Measurements from ENCODE around the gene MSRB3. TPM values are rescaled to one million over a fixed set of nuclear protein-coding genes. Genes with fewer than 3 reads are reported as not detected.

MSRB3 gene
- total RNA-seq, 1 experiment from 2014 or later: 1.8 TPM

GRCh38 chr12:65335981-65336380 lies 57.5 kb downstream of the MSRB3 start:
- Mint-ChIP-seq H3K4me1 (peaks cover 6% of the 10 kb centered on the region; the same call in 1 of the 2 replicates), H3K9me3 (no peaks in the 10 kb centered on the region), H3K36me3 (no peaks in the 10 kb centered on the region), H3K4me3 (no peak overlapping the region), H3K27ac (no peak overlapping the region; the same call in 1 of the 2 replicates), H3K27me3 (ENCODE audit: low read depth) (no peaks in the 10 kb centered on the region)
- TF ChIP-seq, protein P1, sequence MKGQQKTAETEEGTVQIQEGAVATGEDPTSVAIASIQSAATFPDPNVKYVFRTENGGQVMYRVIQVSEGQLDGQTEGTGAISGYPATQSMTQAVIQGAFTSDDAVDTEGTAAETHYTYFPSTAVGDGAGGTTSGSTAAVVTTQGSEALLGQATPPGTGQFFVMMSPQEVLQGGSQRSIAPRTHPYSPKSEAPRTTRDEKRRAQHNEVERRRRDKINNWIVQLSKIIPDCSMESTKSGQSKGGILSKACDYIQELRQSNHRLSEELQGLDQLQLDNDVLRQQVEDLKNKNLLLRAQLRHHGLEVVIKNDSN (CRISPR knock-in tag; IDR thresholded peaks at IDR 0.05): no peak
- CTCF ChIA-PET: no interaction called here
- no peak for ATAC-seq
- no peak for DNase-seq (ENCODE audit: low spot score)
- POLR2A ChIA-PET: no interaction called here

- no peak overlapping the region for H3K27ac Mint-ChIP-seq
- DNase-seq (ENCODE audit: low spot score) (no peak), ATAC-seq (no peak)
- TF ChIP-seq MLX (CRISPR knock-in tag; IDR thresholded peaks at IDR 0.05) (no peak), CTCF (IDR thresholded peaks at IDR 0.05) (no peak), SP1 (CRISPR knock-in tag; conservative IDR thresholded peaks at IDR 0.05) (no peak), ATF3 (CRISPR knock-in tag; conservative IDR thresholded peaks at IDR 0.05) (no peak), NR2C2 (CRISPR knock-in tag; IDR thresholded peaks at IDR 0.05) (no peak), ESRRA (CRISPR knock-in tag; IDR thresholded peaks at IDR 0.05; ENCODE audit: borderline replicate concordance) (no peak), TP53 (CRISPR knock-in tag; IDR thresholded peaks at IDR 0.05) (no peak), ZNF263 (CRISPR knock-in tag; IDR thresholded peaks at IDR 0.05; ENCODE audit: low read depth) (no peak)
- TF ChIP-seq, protein P2, sequence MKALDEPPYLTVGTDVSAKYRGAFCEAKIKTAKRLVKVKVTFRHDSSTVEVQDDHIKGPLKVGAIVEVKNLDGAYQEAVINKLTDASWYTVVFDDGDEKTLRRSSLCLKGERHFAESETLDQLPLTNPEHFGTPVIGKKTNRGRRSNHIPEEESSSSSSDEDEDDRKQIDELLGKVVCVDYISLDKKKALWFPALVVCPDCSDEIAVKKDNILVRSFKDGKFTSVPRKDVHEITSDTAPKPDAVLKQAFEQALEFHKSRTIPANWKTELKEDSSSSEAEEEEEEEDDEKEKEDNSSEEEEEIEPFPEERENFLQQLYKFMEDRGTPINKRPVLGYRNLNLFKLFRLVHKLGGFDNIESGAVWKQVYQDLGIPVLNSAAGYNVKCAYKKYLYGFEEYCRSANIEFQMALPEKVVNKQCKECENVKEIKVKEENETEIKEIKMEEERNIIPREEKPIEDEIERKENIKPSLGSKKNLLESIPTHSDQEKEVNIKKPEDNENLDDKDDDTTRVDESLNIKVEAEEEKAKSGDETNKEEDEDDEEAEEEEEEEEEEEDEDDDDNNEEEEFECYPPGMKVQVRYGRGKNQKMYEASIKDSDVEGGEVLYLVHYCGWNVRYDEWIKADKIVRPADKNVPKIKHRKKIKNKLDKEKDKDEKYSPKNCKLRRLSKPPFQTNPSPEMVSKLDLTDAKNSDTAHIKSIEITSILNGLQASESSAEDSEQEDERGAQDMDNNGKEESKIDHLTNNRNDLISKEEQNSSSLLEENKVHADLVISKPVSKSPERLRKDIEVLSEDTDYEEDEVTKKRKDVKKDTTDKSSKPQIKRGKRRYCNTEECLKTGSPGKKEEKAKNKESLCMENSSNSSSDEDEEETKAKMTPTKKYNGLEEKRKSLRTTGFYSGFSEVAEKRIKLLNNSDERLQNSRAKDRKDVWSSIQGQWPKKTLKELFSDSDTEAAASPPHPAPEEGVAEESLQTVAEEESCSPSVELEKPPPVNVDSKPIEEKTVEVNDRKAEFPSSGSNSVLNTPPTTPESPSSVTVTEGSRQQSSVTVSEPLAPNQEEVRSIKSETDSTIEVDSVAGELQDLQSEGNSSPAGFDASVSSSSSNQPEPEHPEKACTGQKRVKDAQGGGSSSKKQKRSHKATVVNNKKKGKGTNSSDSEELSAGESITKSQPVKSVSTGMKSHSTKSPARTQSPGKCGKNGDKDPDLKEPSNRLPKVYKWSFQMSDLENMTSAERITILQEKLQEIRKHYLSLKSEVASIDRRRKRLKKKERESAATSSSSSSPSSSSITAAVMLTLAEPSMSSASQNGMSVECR (CRISPR knock-in tag; IDR thresholded peaks at IDR 0.05; ENCODE audit: borderline replicate concordance): no peak
- TF ChIP-seq, protein P3, sequence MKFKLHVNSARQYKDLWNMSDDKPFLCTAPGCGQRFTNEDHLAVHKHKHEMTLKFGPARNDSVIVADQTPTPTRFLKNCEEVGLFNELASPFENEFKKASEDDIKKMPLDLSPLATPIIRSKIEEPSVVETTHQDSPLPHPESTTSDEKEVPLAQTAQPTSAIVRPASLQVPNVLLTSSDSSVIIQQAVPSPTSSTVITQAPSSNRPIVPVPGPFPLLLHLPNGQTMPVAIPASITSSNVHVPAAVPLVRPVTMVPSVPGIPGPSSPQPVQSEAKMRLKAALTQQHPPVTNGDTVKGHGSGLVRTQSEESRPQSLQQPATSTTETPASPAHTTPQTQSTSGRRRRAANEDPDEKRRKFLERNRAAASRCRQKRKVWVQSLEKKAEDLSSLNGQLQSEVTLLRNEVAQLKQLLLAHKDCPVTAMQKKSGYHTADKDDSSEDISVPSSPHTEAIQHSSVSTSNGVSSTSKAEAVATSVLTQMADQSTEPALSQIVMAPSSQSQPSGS (CRISPR knock-in tag; IDR thresholded peaks at IDR 0.05; ENCODE audit: borderline replicate concordance, low read depth): no peak
- TF ChIP-seq, protein P4, sequence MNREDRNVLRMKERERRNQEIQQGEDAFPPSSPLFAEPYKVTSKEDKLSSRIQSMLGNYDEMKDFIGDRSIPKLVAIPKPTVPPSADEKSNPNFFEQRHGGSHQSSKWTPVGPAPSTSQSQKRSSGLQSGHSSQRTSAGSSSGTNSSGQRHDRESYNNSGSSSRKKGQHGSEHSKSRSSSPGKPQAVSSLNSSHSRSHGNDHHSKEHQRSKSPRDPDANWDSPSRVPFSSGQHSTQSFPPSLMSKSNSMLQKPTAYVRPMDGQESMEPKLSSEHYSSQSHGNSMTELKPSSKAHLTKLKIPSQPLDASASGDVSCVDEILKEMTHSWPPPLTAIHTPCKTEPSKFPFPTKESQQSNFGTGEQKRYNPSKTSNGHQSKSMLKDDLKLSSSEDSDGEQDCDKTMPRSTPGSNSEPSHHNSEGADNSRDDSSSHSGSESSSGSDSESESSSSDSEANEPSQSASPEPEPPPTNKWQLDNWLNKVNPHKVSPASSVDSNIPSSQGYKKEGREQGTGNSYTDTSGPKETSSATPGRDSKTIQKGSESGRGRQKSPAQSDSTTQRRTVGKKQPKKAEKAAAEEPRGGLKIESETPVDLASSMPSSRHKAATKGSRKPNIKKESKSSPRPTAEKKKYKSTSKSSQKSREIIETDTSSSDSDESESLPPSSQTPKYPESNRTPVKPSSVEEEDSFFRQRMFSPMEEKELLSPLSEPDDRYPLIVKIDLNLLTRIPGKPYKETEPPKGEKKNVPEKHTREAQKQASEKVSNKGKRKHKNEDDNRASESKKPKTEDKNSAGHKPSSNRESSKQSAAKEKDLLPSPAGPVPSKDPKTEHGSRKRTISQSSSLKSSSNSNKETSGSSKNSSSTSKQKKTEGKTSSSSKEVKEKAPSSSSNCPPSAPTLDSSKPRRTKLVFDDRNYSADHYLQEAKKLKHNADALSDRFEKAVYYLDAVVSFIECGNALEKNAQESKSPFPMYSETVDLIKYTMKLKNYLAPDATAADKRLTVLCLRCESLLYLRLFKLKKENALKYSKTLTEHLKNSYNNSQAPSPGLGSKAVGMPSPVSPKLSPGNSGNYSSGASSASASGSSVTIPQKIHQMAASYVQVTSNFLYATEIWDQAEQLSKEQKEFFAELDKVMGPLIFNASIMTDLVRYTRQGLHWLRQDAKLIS (CRISPR knock-in tag; IDR thresholded peaks at IDR 0.05; ENCODE audit: borderline replicate concordance): no peak
- no peaks in the 10 kb centered on the region for H3K9me3 Mint-ChIP-seq
- peaks cover 6% of the 10 kb centered on the region; the same call in 1 of the 2 replicates for H3K4me1 Mint-ChIP-seq
- ChIA-PET CTCF (no interaction called here), POLR2A (no interaction called here)
- no peaks in the 10 kb centered on the region for H3K27me3 Mint-ChIP-seq (ENCODE audit: low read depth)
- H3K36me3 Mint-ChIP-seq: no peaks in the 10 kb centered on the region
- no peak overlapping the region for H3K4me3 Mint-ChIP-seq
These were observed 60.7 kb downstream of the MSRB3 start for GRCh38 chr12:65339161-65339560.
